CD4-positive, alpha-beta T cell treated with Interleukin-1 beta for 1 hour (primary cell): ENCODE results near the gene GJB1.

Source experiments
- DNase-seq, 2 donors: peaks; one replicate each; pipeline ENCODE4 v3.0.0-alpha.2; 2020 to 2022

Gene GJB1

GRCh38 chrX:71215338-71215912, 7.6 kb upstream of the GJB1 start:
- no peak for DNase-seq

- DNase-seq: no peak
These were observed 6.5 kb upstream of the GJB1 start for GRCh38 chrX:71216485-71216884.

DNA sequence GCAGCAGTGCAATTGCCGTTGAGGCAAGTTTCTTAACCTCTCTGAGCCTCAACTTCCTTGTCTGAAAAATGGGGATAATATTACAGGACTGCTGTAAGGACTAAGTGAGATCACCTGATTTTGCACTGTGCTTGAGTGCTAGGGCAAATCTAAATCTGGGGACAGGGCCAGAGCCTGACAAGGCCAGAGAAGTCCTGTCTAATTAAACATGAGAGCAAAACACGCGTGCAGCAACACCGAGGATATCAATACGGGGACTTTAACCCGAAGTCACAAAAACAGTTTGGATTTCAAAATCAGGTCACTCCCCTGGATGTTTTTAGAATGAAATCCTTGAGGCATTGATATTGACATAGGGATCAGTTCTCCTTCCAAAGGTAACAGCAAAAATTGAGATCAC, 5.7 kb upstream of the GJB1 start:
- DNase-seq: no peak

GRCh38 chrX:71221145-71221544, 1.9 kb upstream of the GJB1 start:
- no peak for DNase-seq

- no peak for DNase-seq
These were observed 1.2 kb downstream of the GJB1 start for GRCh38 chrX:71224098-71224708.

DNA sequence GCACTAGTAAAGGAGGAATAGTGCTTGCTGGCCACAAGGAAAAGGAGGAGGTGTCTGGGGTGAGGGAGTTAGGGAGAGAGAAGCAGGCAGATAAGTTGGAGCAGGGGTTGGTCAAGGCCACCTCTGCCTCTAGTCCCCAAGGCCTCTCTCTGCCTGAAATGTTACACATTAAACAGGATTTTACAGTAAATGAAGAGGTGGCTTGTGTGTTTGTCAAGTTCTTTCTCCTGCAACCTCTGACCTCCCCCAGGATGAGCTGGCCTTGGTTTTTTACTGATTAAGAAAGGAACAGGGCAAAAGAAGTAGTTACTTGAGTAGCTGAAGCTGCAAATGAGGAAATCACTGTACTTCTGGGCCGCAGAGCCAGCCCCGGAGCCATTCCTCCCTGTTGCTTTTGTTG, 2.0 kb downstream of the GJB1 start:
- DNase-seq: no peak

DNA sequence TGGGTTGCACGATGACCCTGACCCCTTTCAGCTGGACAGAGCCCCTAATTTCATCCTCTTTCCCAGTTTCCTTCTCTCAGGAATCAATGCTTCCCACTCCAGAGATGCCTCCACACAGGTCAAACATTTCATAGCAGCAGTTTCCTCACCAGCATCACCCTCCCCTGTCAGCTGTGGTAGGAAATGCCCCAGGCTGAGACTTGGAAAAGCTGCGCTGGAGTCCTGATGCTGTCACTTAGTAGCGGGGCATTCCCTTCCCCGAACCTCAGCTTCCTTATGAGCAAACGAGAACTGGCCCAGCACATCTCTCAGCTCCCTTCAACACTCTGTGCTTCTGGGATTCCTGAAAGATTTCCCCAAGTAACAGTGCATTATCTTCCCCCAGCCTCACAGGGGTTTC, 2.7 kb downstream of the GJB1 start:
- DNase-seq: no peak

DNA sequence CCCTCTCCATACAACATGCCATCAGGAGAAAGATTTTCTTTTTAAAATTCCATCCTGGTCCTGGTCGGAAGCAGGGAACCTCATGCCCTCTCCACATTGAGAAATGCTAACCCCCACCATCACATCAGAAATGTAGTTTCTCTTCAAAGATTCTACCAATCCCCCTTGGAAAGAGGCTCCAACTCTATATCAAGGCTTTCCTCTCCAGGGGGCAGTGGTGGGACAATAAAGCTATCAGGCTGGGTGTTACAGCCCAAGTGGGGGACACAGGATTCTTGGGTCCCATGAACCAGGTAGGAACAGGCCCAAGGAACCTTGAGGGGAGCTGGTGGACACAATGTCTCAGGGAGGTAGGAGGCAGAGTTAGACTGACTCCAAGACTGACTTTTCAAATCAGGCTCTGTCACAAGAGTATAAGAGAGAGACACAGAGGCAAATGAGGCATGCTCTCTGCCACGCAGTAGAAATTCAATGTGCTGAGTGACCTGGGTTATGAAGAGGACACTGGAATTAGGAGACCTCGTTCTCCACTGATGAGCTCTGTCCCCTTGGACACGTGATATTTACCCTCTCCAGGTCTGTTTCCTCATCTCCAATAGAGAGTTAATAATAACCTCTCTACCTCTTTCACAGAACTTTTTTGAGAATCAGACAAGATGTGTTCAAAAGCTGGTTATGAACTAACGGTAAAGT, 4.5 kb downstream of the GJB1 start:
- DNase-seq: no peak

- DNase-seq: no peak
These were observed 5.1 kb downstream of the GJB1 start for GRCh38 chrX:71228063-71228642.

GRCh38 chrX:71235482-71235881, 12.5 kb downstream of the GJB1 start:
- no peak for DNase-seq

GRCh38 chrX:71236836-71237235, 13.8 kb downstream of the GJB1 start:
- DNase-seq: no peak

- DNase-seq: no peak
These were observed 16.8 kb downstream of the GJB1 start for GRCh38 chrX:71239781-71240180.

- no peak for DNase-seq
These were observed 18.3 kb downstream of the GJB1 start for GRCh38 chrX:71241301-71241700.

GRCh38 chrX:71244359-71245128, 21.5 kb downstream of the GJB1 start:
- no peak for DNase-seq

DNA sequence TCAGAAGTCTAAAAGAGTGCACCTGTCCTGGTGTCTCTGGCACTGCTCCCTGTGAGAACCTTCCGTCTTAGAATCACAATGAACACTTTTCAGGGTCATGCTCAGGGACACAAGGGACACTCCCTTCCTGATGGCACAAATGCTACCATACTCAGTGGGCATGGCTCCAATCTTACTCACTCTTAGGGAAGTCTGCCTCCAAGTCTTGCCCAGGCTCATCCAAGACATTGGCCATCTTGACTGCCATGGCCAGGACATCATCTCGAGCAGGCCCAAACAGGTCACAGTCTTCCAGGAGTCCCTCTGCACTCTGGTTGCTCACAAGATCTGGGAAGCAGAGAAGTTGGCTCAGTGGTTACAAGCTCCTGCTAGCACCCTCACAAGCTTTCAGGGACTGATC, 22.1 kb downstream of the GJB1 start:
- no peak for DNase-seq

DNA sequence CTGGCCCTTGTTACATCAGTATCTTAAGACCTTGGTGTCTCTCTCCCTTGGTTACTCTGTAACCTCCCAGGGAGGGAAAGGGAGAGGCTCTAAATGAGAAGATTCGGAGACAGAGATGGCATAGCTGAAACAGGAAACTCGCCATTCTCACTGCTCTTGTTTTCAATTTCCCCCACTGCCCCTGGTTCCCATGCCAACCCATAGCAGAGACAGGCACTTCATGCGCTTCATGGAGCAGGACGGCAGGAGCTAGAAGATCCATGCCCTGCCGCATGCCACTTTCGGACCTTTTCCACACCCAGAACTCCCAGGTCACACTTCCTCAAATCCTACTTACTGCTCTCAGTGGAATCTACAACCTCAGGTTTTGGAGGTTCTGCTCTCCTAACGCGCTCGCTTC, 27.8 kb downstream of the GJB1 start:
- DNase-seq: no peak

- no peak for DNase-seq
These were observed 28.5 kb downstream of the GJB1 start for GRCh38 chrX:71251466-71251973.

DNA sequence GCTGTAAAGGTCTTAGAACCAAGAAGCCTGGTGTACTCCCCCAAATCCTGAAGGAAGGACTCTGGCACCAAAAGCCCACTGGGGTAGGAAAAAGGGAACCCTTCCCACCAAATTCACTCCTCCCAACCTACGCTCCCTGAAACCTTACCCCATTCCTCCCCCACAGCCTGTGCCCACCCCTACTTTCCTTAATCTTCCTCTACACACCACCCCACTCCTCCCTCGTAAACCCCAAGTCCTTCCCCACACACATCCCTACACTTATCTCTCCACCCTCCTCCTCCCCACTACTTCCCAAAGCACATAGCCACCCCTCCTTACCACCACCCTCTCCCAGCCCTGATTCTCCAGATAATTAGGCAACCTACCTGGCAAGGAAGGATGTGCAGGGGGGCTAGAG, 29.2 kb downstream of the GJB1 start:
- no peak for DNase-seq

GRCh38 chrX:71253253-71254091, 30.4 kb downstream of the GJB1 start:
- peak; percentile 35 to 44 for DNase-seq

GRCh38 chrX:71254092-71254963, 31.3 kb downstream of the GJB1 start, which contains the start of gene ZMYM3:
TSS of gene ZMYM3 (minus strand) at chrX:71254140. CDS start at chrX:71253255, 885 bp downstream.
- DNase-seq: peak; percentile 85

- no peak for DNase-seq
These were observed 33.0 kb downstream of the GJB1 start for GRCh38 chrX:71256051-71256450.
